Mammary epithelial cell (primary cell): Measurements from ENCODE around the gene GJA1.

Experiments
- CTCF ChIP-seq, 2 donors: IDR thresholded peaks in 1 of 2; conservative IDR thresholded peaks in 1 of 2; 2 replicates each; pipeline ENCODE4 v1.5.1; 2011 to 2012; ENCODE audit warnings: inconsistent platforms in 2 of 2, low read length in 2 of 2, mild to moderate bottlenecking in 2 of 2, control low read depth in 1 of 2, low read depth in 1 of 2; ENCODE audit not compliant: insufficient read depth in 1 of 2; ENCODE audit errors: extremely low read depth in 1 of 2
- EZH2 ChIP-seq: IDR thresholded peaks from 2 replicates; pipeline ENCODE4 v1.6.1; 2012; ENCODE audit warnings: low read length, inconsistent platforms, borderline replicate concordance

- TF ChIP-seq CTCF (conservative IDR thresholded peaks at IDR 0.05 in 1 of 2, IDR thresholded peaks at IDR 0.05 in 1 of 2; ENCODE audit: extremely low read depth in 1 of 2, insufficient read depth in 1 of 2, low read depth in 1 of 2, low read length in 2 of 2) (no peak), EZH2 (no peak)
Measured at GRCh38 chr6:121491576-121491975, 56.1 kb downstream of the GJA1 start.
